ENCODE results near the gene PHPT1. TPM values are rescaled to one million over a fixed set of nuclear protein-coding genes. Genes with fewer than 3 reads are reported as not detected.
"Not testable (repeated sequence)": the region's sequence is repeated elsewhere in the genome, so short reads cannot be mapped to it uniquely, and the experiment has no call there.

Gene PHPT1
- total RNA-seq, 1 donor from 2014 or later, result 109 TPM

GRCh38 chr9:136858844-136859757 is 9.9 kb downstream of the PHPT1 start:
- no peak for DNase-seq (ENCODE audit: low spot score)

DNA sequence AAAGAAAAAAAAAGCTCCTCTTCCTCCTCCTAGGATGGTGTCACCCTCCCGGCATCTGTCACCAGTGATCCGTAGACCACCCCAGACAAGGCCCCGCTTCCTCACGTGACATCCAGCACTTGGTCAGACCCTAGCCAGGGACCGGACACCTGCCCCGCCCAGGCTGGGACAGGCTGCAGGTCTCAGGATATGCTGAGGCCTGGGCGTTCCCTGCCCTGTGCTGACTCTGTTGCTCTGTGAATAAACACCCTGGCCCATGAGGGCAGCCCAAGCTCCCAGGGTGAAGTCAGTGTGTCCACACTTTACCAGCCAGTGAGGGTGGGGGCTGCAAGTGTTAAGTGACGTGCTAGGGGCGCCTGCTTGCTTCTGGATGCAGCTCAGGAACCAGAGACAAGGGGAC is 11.3 kb downstream of the PHPT1 start:
- no peak for DNase-seq (ENCODE audit: low spot score)

DNA sequence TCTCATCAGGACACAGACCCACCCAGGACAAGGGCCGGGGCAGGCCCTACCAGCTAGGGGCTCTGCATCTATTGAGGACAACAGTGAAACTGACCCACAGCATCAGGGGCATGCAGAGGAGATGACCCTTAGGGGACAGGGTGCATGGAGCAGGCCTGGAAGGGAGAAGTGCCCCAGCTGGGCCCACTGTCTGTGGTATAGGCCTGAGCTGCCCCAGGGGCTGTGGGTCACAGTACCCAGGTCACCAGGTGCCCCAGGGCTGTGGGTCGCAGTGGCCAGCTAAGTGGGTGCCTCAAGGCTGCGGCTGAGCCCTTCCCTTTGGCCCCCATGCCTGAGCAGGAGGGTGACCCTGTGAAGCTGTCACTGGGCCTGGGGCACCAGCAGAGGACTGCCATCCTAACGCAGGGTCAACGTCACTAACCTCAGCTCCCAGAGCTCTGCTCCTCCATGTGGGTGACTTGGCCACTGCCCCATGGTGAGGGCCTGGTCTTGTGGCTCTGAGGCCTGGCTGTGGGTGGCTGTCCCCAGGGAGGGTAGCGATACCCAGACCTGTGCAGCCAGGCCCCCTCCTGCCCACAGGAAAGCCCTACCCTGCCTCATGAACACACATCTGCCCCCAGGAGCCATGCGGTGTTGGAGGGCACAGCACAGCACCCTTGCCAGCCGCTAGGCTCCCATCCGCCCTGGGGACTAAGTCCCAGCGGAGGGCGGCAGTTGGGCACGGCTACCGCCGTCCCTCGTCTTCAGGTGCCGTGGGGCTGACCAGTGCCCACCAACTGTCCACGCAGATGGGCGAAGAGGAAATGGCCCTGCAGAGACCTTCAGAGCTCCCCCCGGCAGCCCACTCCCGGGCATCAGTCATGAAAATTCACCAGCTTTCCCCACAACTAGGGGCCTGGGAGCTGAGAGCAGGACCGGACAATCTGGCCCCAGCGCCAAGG is 12.0 kb downstream of the PHPT1 start:
- DNase-seq (ENCODE audit: low spot score), result no peak

DNA sequence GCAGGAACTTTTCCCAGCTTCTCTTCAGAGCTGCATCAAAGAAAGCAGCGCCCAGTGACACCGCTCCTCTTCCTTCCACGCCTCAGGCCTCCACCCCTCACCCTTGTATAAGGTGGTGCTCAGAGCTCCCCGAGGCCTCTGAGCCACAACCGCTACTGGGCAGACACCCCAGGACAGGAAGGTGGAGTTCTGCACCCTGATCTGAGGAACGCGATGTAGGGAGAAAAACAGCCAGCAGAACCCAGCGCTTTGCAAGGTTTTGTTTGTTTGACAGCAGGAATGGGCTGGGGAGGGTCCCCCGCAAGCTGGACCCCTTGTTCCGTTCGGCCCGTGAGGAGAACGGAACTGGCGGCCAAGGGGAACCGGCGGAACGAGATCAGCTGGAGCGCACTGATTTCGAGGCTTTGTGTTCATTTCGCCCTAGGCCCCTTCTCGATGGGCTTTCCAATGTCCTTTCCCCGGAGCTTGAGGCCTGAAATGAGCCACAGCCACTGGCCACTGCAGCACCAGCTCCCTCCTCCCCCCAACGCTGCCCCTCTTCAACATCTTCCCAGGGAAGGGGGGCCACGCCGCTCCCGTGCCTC is 12.8 kb downstream of the PHPT1 start:
- DNase-seq (ENCODE audit: low spot score), result no peak

DNA sequence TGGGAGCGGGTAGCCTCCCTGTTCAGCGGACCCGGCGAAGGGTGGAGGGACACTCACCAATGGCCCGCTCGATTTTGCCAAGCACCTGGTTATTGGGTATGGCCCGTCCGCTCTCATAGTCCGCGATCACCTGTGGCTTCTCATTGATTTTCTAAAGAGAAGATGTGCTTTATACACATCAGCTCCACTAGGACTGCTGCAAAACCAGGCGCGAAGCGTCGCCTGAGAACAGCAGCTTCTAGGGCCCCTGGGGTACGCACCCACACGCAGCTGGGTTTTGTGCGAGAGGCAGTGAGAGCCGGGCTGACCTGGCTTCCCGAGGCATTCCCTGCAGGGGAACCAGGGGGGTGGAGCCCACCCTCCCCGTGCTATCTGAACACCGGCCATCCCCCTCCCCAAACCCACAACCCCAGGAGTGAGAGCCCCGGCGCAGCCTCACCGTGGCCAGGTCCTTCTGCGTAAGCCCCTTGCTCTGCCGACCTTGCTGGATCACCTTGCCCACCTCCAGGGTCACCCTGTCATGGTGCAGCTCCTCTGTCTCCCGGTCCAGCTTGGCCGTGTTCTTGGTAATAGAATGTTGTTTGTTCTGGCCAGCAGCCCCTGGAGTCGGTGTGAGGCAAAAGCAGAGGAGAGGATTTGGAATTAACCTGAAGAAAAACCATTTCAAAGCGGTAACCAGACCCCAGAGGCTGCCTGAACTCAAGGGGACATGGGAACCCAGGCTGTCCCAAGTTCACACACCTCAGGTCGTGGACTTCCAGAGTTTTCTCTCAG is 13.8 kb downstream of the PHPT1 start:
- no peak for DNase-seq (ENCODE audit: low spot score)

- DNase-seq (ENCODE audit: low spot score), result no peak
Measured at GRCh38 chr9:136863623-136864273, 14.5 kb downstream of the PHPT1 start.

- DNase-seq (ENCODE audit: low spot score), result no peak
Measured at GRCh38 chr9:136865041-136865767, 16.0 kb downstream of the PHPT1 start.

DNA sequence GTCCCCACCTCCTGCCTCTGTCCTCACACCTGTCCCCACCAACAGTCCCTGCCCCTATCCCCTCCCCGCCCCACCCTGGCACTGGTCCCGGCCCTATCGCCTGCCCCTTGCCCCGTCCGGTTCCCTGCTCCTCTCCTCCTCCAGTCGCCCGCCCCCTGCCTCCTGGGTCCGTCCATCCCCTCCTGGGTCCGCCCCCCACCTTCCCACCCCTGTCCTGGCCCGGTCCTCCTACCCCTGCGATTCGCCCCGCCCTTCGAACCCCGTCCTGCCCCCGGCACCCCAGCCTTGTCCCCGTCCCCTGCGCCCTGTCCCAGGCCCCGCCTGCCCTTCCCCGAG is 16.5 kb downstream of the PHPT1 start:
- DNase-seq (ENCODE audit: low spot score), result no peak

DNA sequence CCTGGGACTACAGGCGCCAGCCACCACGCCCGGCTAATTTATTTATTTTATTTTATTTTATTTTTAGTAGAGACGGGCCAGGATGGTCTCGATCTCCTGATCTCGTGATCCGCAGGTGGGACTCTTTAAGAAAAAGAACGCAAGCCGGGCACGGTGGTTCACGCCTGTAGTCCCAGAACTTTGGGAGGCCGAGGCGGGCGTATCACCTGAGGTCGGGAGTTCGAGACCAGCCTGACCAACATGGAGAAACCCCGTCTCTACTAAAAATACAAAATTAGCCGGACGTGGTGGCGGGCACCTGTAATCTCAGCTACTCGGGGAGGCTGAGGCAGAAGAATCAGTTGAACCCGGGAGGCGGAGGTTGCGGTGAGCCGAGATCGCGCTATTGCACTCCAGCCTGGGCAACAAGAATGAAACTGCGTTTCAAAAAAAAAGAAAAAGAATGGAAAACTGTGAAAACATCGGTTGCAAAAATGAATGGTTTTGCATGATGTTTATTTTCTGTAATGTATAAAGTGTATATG is 17.8 kb downstream of the PHPT1 start:
- DNase-seq (ENCODE audit: low spot score), result not testable (repeated sequence)

- no peak for DNase-seq (ENCODE audit: low spot score)
Measured at GRCh38 chr9:136867480-136867879, 18.3 kb downstream of the PHPT1 start.

GRCh38 chr9:136867917-136868316 is 18.7 kb downstream of the PHPT1 start:
- DNase-seq (ENCODE audit: low spot score), result no peak

GRCh38 chr9:136868644-136869043 is 19.4 kb downstream of the PHPT1 start:
- no peak for DNase-seq (ENCODE audit: low spot score)

GRCh38 chr9:136869611-136870010 is 20.4 kb downstream of the PHPT1 start:
- DNase-seq (ENCODE audit: low spot score), result not testable (repeated sequence)

GRCh38 chr9:136875155-136875554 is 25.9 kb downstream of the PHPT1 start:
- DNase-seq (ENCODE audit: low spot score), result no peak

GRCh38 chr9:136876476-136876875 is 27.3 kb downstream of the PHPT1 start:
- no peak for DNase-seq (ENCODE audit: low spot score)

DNA sequence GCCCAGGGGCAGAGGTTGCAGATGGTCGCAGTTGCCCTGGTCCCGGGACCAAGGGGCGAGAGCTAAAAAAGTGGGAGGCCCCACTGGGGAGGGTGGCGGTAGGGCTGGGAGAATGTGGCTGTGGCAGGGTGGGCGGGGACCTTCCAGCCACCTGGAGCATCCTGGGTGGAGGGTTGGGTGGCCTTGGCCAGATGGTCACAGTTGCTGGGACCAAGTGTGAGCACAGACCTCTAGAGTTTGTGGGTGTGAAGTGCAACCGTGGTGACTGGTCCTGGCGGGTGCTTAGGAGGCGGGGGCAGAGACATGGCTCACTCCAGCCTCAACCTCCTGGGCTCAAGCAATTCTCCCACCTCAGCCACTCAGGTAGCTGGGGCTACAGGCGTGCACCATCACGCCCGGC is 31.4 kb downstream of the PHPT1 start:
- no peak for DNase-seq (ENCODE audit: low spot score)

GRCh38 chr9:136881691-136882108 is 32.5 kb downstream of the PHPT1 start:
- DNase-seq (ENCODE audit: low spot score), result no peak

DNA sequence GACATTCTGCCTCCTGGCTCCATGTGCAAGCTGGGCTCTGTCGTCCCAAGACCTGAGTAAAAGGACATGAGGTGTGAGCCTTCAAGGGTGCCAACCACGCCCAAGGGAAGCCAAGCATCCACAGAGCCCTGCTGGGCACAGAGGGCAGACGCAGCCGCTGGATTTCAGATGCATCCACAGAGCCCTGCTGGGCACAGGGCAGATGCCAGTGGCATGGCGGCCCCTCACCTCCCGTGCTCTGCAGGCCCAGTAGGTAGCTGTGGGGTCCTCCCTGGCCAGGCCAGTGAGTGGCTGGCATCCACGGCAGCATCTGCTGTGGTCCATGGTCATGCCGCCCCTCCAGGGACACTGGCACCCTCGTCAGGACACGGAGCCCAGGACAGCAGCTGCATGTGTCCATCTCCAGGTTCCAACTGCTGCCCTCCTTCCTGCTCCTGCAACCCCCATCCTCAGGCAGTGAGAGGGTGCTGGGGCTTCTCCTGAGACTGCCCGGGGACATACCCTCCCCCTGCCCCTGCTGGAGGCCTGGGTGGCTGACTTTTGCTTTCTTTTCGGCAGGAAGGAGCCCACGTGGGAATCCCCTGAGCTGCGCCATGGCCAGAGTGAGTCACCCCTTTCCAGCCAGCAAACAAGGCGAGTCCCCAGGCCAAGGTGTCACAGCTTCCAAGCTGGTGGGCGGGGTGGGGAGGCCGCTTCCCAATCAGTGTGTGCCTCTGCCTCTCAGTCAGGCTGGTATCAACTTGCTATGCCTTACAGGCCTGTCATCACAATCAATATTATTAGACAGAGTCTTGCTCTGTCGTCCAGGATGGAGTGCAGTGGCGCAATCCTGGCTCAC is 33.1 kb downstream of the PHPT1 start:
- DNase-seq (ENCODE audit: low spot score), result peak; percentile 84

GRCh38 chr9:136882947-136883283 is 33.7 kb downstream of the PHPT1 start:
- not testable (repeated sequence) for DNase-seq (ENCODE audit: low spot score)

Data from ureter (tissue), 1 donor.